HepG2 (cell line): Measurements from ENCODE around the gene TMEM131. TPM values are rescaled to one million over a fixed set of nuclear protein-coding genes. Genes with fewer than 3 reads are reported as not detected.
A peak's percentile ranks its signal among the peaks of the same experiment; 100 is the strongest.

Experiments
- ATF1 ChIP-seq: IDR thresholded peaks from 2 replicates; pipeline ENCODE4 v1.6.1; 2016; ENCODE audit warnings: mild to moderate bottlenecking, control low read depth
- CREB1 ChIP-seq, 2 experiments: fragments of 450-650 bp in 1 of 2; IDR thresholded peaks; 2 replicates each; pipeline ENCODE4 v1.6.1; 2016 to 2017; ENCODE audit warnings: control low read depth in 1 of 2, mild to moderate bottlenecking in 1 of 2, missing compliant biosample characterization in 1 of 2, missing genetic modification characterization in 1 of 2
- FOSL1 ChIP-seq: sonication (generic); formaldehyde crosslinking; IDR thresholded peaks from 2 replicates; pipeline ENCODE4 v1.9.0; 2021; ENCODE audit warnings: missing genetic modification reagents, borderline replicate concordance
- REL ChIP-seq: sonication (generic); formaldehyde crosslinking; conservative IDR thresholded peaks from 2 replicates; pipeline ENCODE4 v1.8.0; 2022; ENCODE audit warnings: mild to moderate bottlenecking, missing genetic modification reagents, moderate library complexity
- STAT6 ChIP-seq: sonication (generic); formaldehyde crosslinking; IDR thresholded peaks from 2 replicates; pipeline ENCODE4 v1.4.0; 2020; ENCODE audit warnings: missing genetic modification reagents, mild to moderate bottlenecking, borderline replicate concordance
- ZNF549 ChIP-seq: sonication (generic); formaldehyde crosslinking; IDR thresholded peaks from 2 replicates; pipeline ENCODE4 v1.5.0; 2020; ENCODE audit warnings: missing genetic modification reagents
- ZNF678 ChIP-seq: sonication (generic); formaldehyde crosslinking; IDR thresholded peaks from 2 replicates; pipeline ENCODE4 v1.4.0; 2020; ENCODE audit warnings: mild to moderate bottlenecking, missing genetic modification reagents
- polyA plus RNA-seq, 8 experiments: library from polyadenylated mRNA; depleted of rRNA in 3 of 8; stranded (reverse) in 7 of 8; unstranded in 1 of 8; fragments of >200 nt; fragmentation: Illumina TruSeq in 4 of 8; extraction: Trizol in 4 of 8; gene quantifications; 2 replicates each; pipeline versions ENCODE4 v1.2.1 to v1.2.3, GENCODE V29; 2011 to 2016; ENCODE audit warnings: low read depth in 4 of 8, missing spikeins in 1 of 8, mixed read lengths in 1 of 8; ENCODE audit not compliant: insufficient read depth in 1 of 8
- total RNA-seq, 5 experiments: library from RNA; depleted of rRNA; stranded (reverse); fragments of >200 nt; fragmentation: Illumina TruSeq; extraction: Trizol; gene quantifications; 2 replicates each; pipeline ENCODE4 v1.2.3, GENCODE V29; 2016; ENCODE audit warnings: low read depth in 1 of 5
- TF ChIP-seq, protein P1 (sequence below): IDR thresholded peaks from 2 replicates; pipeline ENCODE4 v1.6.1; 2016; ENCODE audit warnings: low read depth

TMEM131 gene
- total and polyA plus RNA-seq, 2 of the 13 experiments (the other 11 are each of a cell fraction or from before 2014, with no cell fraction given), result 17.9 to 19.5 TPM

DNA sequence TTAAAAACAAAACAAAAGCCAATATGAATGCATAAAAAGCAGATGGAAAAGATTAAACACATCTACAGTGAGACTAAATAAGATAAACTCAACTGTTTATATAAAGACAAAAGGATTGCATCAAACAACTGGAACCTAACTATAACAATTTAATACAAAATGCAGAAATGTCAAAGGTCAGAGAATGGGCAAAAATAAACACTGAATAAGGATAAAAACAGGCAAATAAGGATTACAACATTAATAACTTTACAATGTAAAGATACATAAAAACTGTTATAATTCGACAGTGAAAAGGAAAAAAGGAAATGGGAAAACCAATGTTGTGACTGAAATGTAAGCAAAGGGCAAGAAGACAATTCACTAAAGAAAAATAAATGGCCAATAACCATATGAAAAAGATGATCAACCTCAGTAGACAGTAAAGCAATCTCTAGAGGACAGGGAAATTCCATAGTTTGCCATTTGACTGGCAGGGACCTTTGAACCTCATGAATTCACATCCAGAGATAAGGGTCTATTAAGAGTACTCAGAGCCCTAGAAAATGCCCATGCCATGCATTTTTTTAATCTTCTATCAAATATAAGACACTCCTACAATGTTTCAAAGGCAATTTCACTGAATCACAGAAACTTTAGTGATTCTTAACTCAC lies 83.7 kb downstream of the TMEM131 start (continued):
- no peak for TF ChIP-seq STAT6 (CRISPR knock-in tag)
- no peak for TF ChIP-seq FOSL1
- no peak for TF ChIP-seq CREB1 (IDR thresholded peaks at IDR 0.05)
- TF ChIP-seq CREB1 (CRISPR knock-in tag; IDR thresholded peaks at IDR 0.05), result no peak
- TF ChIP-seq ZNF678 (CRISPR knock-in tag), result no peak
- no peak for TF ChIP-seq REL (CRISPR knock-in tag)
- no peak for TF ChIP-seq ZNF549
- TF ChIP-seq, protein P1, sequence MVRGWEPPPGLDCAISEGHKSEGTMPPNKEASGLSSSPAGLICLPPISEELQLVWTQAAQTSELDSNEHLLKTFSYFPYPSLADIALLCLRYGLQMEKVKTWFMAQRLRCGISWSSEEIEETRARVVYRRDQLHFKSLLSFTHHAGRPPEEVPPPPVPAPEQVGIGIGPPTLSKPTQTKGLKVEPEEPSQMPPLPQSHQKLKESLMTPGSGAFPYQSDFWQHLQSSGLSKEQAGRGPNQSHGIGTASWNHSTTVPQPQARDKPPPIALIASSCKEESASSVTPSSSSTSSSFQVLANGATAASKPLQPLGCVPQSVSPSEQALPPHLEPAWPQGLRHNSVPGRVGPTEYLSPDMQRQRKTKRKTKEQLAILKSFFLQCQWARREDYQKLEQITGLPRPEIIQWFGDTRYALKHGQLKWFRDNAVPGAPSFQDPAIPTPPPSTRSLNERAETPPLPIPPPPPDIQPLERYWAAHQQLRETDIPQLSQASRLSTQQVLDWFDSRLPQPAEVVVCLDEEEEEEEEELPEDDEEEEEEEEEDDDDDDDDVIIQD (CRISPR knock-in tag), result 0 out of 2 replicates have a peak, but pooled peaks have one; percentile 24
- TF ChIP-seq ATF1 (CRISPR knock-in tag), result peak; percentile 38; the same call in 1 of the 2 replicates
